LNCAP (cell line): Measurements from ENCODE around the gene INTS13.

Source experiments
- CTCF ChIP-seq: fragments of 450-650 bp; IDR thresholded peaks from 2 replicates; pipeline ENCODE4 v1.5.1; 2017; ENCODE audit warnings: mild to moderate bottlenecking

INTS13 gene

GRCh38 chr12:26966842-26967241 lies 29.1 kb upstream of the INTS13 start:
- no peak for TF ChIP-seq CTCF

- no peak for TF ChIP-seq CTCF
These were observed 25.6 kb upstream of the INTS13 start for GRCh38 chr12:26963413-26963812.

GRCh38 chr12:26961803-26962202 lies 24.0 kb upstream of the INTS13 start:
- no peak for TF ChIP-seq CTCF

GRCh38 chr12:26954027-26954426 lies 16.2 kb upstream of the INTS13 start:
- TF ChIP-seq CTCF = no peak

- TF ChIP-seq CTCF = no peak
These were observed 15.7 kb upstream of the INTS13 start for GRCh38 chr12:26953447-26953846.

GRCh38 chr12:26948309-26948708 lies 10.5 kb upstream of the INTS13 start:
- no peak for TF ChIP-seq CTCF

- no peak for TF ChIP-seq CTCF
These were observed 3.4 kb upstream of the INTS13 start for GRCh38 chr12:26941215-26941594.

- TF ChIP-seq CTCF = no peak
These were observed 2.9 kb upstream of the INTS13 start for GRCh38 chr12:26940516-26941214.
